ENCODE measurements around the gene DYNLT2.
"Not testable (repeated sequence)": the region's sequence is repeated elsewhere in the genome, so short reads cannot be mapped to it uniquely, and the experiment has no call there.

The DYNLT2 gene

GRCh38 chr6:169783401-169783800 is 32.0 kb upstream of the DYNLT2 start:
- no peak for DNase-seq

- no peak for DNase-seq
Observed at GRCh38 chr6:169782966-169783365, 31.6 kb upstream of the DYNLT2 start.

- DNase-seq, result no peak
Observed at GRCh38 chr6:169780571-169781091, 29.3 kb upstream of the DYNLT2 start.

GRCh38 chr6:169779896-169780295 is 28.5 kb upstream of the DYNLT2 start:
- DNase-seq, result no peak

GRCh38 chr6:169779092-169779815 is 27.9 kb upstream of the DYNLT2 start:
- no peak for DNase-seq

- no peak for DNase-seq
Observed at GRCh38 chr6:169778646-169779045, 27.3 kb upstream of the DYNLT2 start.

- DNase-seq, result no peak
Observed at GRCh38 chr6:169777896-169778295, 26.5 kb upstream of the DYNLT2 start.

- DNase-seq, result no peak
Observed at GRCh38 chr6:169776379-169776778, 25.0 kb upstream of the DYNLT2 start.

GRCh38 chr6:169775321-169775720 is 23.9 kb upstream of the DYNLT2 start:
- no peak for DNase-seq

DNA sequence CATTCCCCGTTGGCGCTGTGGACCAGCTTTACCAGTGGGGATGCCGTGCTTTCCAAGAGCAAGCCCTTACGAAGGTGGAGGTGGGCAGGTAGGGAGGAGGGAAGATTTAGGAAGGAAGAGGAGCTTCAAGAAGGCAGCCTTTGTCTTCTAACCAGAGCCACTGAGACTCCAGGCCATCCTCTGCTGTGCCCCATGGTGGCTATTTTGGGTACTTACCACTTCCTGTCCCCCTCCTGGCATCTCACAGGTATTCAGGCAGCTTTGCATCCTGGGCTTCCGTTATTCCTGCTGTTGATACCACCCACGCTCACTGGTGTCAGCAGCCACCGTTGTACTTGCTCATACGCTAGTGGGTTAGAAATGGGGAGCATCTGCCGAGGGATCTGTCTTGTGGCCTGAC is 23.0 kb upstream of the DYNLT2 start:
- no peak for DNase-seq

- DNase-seq, result no peak
Observed at GRCh38 chr6:169766921-169767736, 15.8 kb upstream of the DYNLT2 start.

GRCh38 chr6:169766232-169766631 is 14.9 kb upstream of the DYNLT2 start:
- no peak for DNase-seq

- DNase-seq, result not testable (repeated sequence)
Observed at GRCh38 chr6:169765789-169766188, 14.4 kb upstream of the DYNLT2 start.

GRCh38 chr6:169763881-169764280 is 12.5 kb upstream of the DYNLT2 start:
- no peak for DNase-seq

DNA sequence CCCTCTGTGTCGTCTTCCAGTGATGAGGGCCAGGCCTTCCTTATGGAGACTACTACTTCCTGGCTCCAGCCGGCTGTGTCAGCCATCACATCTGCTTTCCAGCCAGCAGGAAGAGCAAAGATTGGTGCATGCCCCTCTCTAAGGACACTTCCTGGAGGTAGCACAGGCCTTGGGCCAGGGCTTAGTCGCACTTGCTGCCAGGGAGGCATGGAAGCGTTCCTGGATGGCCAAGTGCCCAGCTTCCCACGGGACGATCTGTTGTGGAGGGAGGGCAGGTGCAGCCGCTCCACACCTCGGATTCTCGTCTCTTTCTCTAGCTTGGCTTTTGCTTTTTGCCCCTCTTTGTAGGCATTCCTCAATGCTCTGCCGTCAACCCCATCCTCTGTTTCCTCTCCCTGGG is 11.9 kb upstream of the DYNLT2 start:
- DNase-seq, result no peak

DNA sequence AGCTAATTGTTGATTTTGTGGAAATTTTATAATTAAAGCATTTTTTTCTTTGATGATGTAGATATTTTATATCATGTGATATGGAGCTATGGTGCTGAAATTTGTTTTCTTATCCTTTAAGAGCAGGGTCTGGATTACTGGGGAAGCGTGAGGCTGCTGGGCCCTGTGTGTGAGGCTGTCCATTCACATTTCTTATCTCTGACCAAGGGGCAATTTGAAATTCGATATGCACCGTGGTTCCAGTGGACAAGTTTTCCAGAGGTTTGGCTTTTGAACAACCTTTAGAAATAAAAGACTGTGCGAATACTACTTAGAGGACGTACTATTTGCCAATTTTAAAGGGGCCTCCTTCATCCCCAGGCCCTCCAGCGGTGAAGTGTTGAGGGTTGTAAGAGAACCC is 3.8 kb upstream of the DYNLT2 start:
- no peak for DNase-seq

GRCh38 chr6:169752074-169752623 is 777 bp upstream of the DYNLT2 start:
- DNase-seq, result no peak

GRCh38 chr6:169746556-169746955 is 4.8 kb downstream of the DYNLT2 start:
- DNase-seq, result no peak

DNA sequence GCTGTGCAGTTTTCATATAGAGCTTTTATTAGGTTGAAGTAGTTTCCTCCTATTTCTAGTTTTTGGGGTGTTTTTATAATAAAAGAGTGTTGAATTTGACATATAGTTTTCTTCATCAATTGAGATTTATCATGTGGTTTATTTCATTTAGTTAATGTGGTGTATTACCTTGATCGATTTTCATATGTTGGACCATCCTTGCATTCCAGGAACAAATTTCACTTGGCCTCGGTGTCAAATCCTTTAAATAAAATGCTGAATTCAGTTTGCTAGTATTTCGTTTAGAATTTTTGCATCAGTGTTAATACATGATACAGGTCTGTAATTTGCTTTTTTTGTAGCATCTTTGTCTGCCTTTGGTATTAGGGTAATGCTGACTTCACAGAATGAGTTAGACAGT is 6.0 kb downstream of the DYNLT2 start:
- no peak for DNase-seq

DNA sequence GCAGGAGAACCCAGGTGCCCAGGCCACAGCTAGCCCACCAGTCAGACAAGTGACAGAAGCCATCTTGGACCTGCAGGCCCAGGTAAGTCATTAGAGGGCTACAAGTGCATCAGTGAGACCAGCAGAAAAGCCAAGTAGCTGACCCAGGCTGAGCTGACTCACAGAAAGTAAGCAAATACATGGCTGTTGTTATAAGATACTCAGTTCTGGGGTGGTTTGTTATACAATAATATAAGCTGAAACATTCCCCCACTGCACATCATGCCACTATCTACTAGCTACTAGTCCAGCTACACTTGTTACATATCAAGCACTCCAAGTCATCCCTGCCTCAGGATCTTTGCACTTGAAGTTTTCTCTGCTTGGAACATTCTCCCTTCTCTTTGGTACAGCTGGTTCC is 10.0 kb downstream of the DYNLT2 start:
- DNase-seq, result no peak

GRCh38 chr6:169738976-169739529 is 12.3 kb downstream of the DYNLT2 start:
- no peak for DNase-seq

DNA sequence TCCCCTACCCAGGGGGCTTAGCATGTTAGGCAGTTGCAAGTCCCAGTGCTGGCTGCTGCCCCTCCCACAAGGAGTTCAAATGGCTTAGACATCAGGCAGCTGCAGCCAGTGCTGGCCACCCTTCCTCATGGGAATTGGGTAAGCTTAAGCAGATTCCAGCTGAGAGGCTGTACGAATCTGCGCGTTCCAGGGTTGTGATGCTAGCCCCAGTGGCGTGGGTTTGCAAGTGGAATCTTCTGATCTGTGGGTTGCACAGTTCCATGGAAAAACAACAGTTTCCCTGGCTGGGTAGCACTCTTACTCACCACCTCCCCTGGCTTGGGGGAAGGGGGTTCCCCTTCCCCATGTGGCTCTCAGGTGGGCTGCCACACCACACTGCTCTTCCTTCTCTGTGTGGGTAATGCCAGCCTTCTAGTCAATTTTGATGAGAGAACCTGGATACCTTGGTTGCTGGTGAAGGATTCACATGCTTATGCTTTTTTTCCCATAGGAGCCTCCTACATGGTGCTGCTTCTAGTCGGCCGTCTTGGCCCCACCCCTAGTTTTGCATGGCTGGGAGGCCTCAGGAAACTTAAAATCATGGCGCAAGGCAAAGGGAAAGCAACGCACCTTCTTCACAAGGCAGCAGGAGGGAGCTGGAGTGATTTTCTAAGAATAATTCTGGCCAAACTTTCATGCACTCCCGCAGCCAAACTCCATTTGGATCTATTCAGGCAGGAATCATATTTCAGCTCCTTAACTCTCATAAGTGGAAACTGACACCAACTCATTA is 13.0 kb downstream of the DYNLT2 start:
- DNase-seq, result no peak

DNA sequence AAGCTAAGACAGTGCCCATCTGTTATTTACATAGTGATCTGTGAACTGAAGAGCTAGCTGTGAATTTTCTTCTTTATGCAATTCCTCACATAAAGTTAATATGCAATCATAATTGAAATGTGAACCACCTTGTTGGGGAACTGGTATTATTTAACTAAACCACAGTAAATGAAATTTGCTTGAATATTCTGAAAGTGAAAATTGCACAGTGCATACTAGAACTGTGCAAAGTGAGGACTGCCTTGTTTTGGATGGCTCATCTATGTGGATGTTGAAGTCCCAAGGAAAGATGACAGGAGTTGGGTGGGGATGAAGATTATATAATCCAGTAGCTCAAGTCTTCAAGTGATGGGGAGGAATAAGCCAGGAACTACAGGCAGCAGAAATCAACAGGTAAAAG is 21.4 kb downstream of the DYNLT2 start:
- no peak for DNase-seq
